GM12801 (cell line): ENCODE results near the gene VSNL1.

Experiments
- CTCF ChIP-seq: IDR thresholded peaks from one replicate; pipeline ENCODE4 v1.5.1; 2011; ENCODE audit warnings: control low read depth; ENCODE audit not compliant: insufficient read length; ENCODE audit errors: extremely low read depth

Gene VSNL1

DNA sequence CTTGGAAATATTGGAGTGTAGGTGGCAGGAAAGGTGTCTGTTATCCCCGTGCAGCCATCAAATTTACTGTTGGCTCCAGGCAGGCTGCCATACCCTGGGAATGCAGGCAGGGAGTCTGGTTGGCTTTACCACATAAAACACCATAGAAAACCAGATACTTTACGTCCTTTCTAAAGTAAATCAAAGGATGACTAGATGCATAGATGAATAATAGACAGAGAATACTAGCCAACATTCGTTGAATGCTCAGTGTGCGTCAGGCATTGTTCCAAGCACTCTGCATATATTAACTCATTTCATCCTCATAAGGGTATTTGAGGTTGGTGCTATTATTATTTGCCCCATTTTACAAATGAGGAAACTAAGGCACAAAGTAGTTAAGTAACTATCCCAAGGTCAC lies 65.2 kb downstream of the VSNL1 start:
- TF ChIP-seq CTCF, result no peak

DNA sequence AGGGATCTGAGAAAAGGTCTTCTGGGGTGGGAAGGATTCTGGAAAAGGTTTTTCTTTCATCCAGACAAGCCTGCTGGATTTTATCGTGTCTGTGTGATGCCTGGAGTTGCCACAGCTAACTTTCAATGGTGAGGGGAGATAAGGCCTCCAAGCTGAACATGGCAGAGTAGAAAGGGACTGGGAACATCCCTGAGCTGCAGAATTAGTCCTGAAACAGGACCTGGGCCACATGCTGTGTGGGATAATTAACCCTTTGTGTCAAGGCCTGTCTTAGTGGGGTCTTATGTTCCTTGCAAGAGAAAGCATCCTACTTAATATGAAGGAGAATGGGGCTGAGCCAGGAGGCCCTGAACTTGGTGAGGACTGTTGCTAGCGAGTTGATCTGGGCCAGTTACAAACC lies 66.4 kb downstream of the VSNL1 start:
- TF ChIP-seq CTCF, result no peak

GRCh38 chr2:17607379-17607778 lies 66.9 kb downstream of the VSNL1 start:
- no peak for TF ChIP-seq CTCF

DNA sequence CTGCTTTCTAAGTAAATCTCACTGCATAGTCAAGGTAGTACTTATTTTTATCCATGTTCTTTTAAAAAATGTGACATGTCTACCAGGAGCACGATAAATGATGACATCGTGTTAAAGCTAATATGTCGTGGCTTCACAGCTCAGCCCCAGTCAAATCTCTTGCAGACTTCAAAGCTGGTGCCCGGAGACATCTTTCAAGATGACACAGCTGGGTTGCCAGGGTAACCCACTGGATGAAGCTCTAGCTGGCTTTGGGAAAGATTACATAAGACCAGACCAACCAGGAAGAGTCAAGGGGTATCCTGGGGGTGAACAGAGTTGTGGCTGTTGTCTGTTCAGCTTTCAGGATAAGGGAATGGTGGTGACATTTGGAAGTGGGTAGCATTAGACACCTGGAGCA lies 67.8 kb downstream of the VSNL1 start:
- TF ChIP-seq CTCF, result no peak

GRCh38 chr2:17610521-17610920 lies 70.0 kb downstream of the VSNL1 start:
- TF ChIP-seq CTCF, result no peak

- TF ChIP-seq CTCF, result no peak
These were observed 70.5 kb downstream of the VSNL1 start for GRCh38 chr2:17611036-17611435.

GRCh38 chr2:17614174-17614930 lies 73.9 kb downstream of the VSNL1 start:
- no peak for TF ChIP-seq CTCF
